T-helper 1 cell treated with Interleukin-12 subunit alpha and Interleukin-12 subunit beta and Interleukin-4 antibody, amounts not matched to agents 30 μg/mL and 1 μg/mL, for 36 hours (primary cell): Measurements from ENCODE around the gene CACNG1.
"Not testable (repeated sequence)": the region's sequence is repeated elsewhere in the genome, so short reads cannot be mapped to it uniquely, and the experiment has no call there.

ENCODE experiments used
- H3K27ac Mint-ChIP-seq: one replicate; pipeline ENCODE4 v1.8.0; 2021; ENCODE audit warnings: mild to moderate bottlenecking, mixed read lengths
- H3K27me3 Mint-ChIP-seq: one replicate; pipeline ENCODE4 v1.8.0; 2021; ENCODE audit warnings: low read depth, mixed read lengths
- H3K36me3 Mint-ChIP-seq: one replicate; pipeline ENCODE4 v1.8.0; 2021; ENCODE audit warnings: low read depth, mixed read lengths
- H3K4me1 Mint-ChIP-seq: one replicate; pipeline ENCODE4 v1.8.0; 2021; ENCODE audit warnings: low read depth, mixed read lengths
- H3K4me3 Mint-ChIP-seq: one replicate; pipeline ENCODE4 v1.8.0; 2021; ENCODE audit warnings: mild to moderate bottlenecking, moderate library complexity, mixed read lengths
- H3K9me3 Mint-ChIP-seq: one replicate; pipeline ENCODE4 v1.8.0; 2021; ENCODE audit warnings: mixed read lengths

The CACNG1 gene

GRCh38 chr17:67035131-67036083 is 8.9 kb upstream of the CACNG1 start:
- peaks cover 7% of the 10 kb centered on the region for H3K27me3 Mint-ChIP-seq
- H3K9me3 Mint-ChIP-seq, result no peaks in the 10 kb centered on the region
- no peaks in the 10 kb centered on the region for H3K4me1 Mint-ChIP-seq
- no peak overlapping the region for H3K4me3 Mint-ChIP-seq
- no peaks in the 10 kb centered on the region for H3K36me3 Mint-ChIP-seq
- H3K27ac Mint-ChIP-seq, result no peak overlapping the region

- Mint-ChIP-seq H3K27ac (no peak overlapping the region), H3K4me3 (no peak overlapping the region), H3K9me3 (no peaks in the 10 kb centered on the region), H3K36me3 (no peaks in the 10 kb centered on the region), H3K4me1 (no peaks in the 10 kb centered on the region), H3K27me3 (peaks cover 7% of the 10 kb centered on the region)
Measured at GRCh38 chr17:67038861-67039365, 5.4 kb upstream of the CACNG1 start.

GRCh38 chr17:67040652-67041051 is 3.7 kb upstream of the CACNG1 start:
- H3K36me3 Mint-ChIP-seq, result no peaks in the 10 kb centered on the region

GRCh38 chr17:67041119-67041518 is 3.2 kb upstream of the CACNG1 start:
- H3K4me1 Mint-ChIP-seq, H3K36me3 Mint-ChIP-seq, H3K27me3 Mint-ChIP-seq, H3K27ac Mint-ChIP-seq, H3K4me3 Mint-ChIP-seq, H3K9me3 Mint-ChIP-seq: not testable (repeated sequence)

More at GRCh38 chr17:67040652-67041051, 3.7 kb upstream of the CACNG1 start:
- H3K27me3 Mint-ChIP-seq, result peaks cover 7% of the 10 kb centered on the region
- no peak overlapping the region for H3K4me3 Mint-ChIP-seq
- H3K9me3 Mint-ChIP-seq, result no peaks in the 10 kb centered on the region
- H3K27ac Mint-ChIP-seq, result no peak overlapping the region
- H3K4me1 Mint-ChIP-seq, result no peaks in the 10 kb centered on the region

GRCh38 chr17:67041531-67041930 is 2.8 kb upstream of the CACNG1 start:
- Mint-ChIP-seq H3K4me1 (no peaks in the 10 kb centered on the region), H3K27ac (no peak overlapping the region), H3K36me3 (no peaks in the 10 kb centered on the region), H3K9me3 (no peaks in the 10 kb centered on the region), H3K4me3 (no peak overlapping the region), H3K27me3 (peaks cover 7% of the 10 kb centered on the region)

- Mint-ChIP-seq H3K9me3 (no peaks in the 10 kb centered on the region), H3K27ac (no peak overlapping the region), H3K36me3 (no peaks in the 10 kb centered on the region), H3K4me1 (no peaks in the 10 kb centered on the region), H3K27me3 (peaks cover 7% of the 10 kb centered on the region), H3K4me3 (no peak overlapping the region)
Measured at GRCh38 chr17:67041941-67042899, 2.1 kb upstream of the CACNG1 start.

- H3K9me3 Mint-ChIP-seq, result peaks cover 6% of the 10 kb centered on the region
- H3K27me3 Mint-ChIP-seq, result peaks cover 4% of the 10 kb centered on the region
- no peak overlapping the region for H3K4me3 Mint-ChIP-seq
- H3K4me1 Mint-ChIP-seq, result no peaks in the 10 kb centered on the region
- H3K36me3 Mint-ChIP-seq, result no peaks in the 10 kb centered on the region
- no peak overlapping the region for H3K27ac Mint-ChIP-seq
Measured at GRCh38 chr17:67043283-67043682, 1.1 kb upstream of the CACNG1 start.

- Mint-ChIP-seq H3K27me3 (no peaks in the 10 kb centered on the region), H3K36me3 (no peaks in the 10 kb centered on the region), H3K9me3 (peaks cover 14% of the 10 kb centered on the region), H3K4me3 (no peak overlapping the region), H3K4me1 (no peaks in the 10 kb centered on the region), H3K27ac (no peak overlapping the region)
Measured at GRCh38 chr17:67044940-67045339, 586 bp downstream of the CACNG1 start.

- H3K4me1 Mint-ChIP-seq, result no peaks in the 10 kb centered on the region
- peaks cover 14% of the 10 kb centered on the region for H3K9me3 Mint-ChIP-seq
Measured at GRCh38 chr17:67046398-67046797, 2.0 kb downstream of the CACNG1 start.

GRCh38 chr17:67047382-67047781 is 3.0 kb downstream of the CACNG1 start:
- no peak overlapping the region for H3K4me3 Mint-ChIP-seq
- no peaks in the 10 kb centered on the region for H3K27me3 Mint-ChIP-seq
- no peak overlapping the region for H3K27ac Mint-ChIP-seq
- no peaks in the 10 kb centered on the region for H3K36me3 Mint-ChIP-seq
- H3K9me3 Mint-ChIP-seq, result peaks cover 14% of the 10 kb centered on the region
- no peaks in the 10 kb centered on the region for H3K4me1 Mint-ChIP-seq

More at GRCh38 chr17:67046398-67046797, 2.0 kb downstream of the CACNG1 start:
- H3K36me3 Mint-ChIP-seq, result no peaks in the 10 kb centered on the region
- H3K4me3 Mint-ChIP-seq, result no peak overlapping the region
- H3K27me3 Mint-ChIP-seq, result no peaks in the 10 kb centered on the region
- H3K27ac Mint-ChIP-seq, result no peak overlapping the region

GRCh38 chr17:67049025-67049739 is 4.8 kb downstream of the CACNG1 start:
- Mint-ChIP-seq H3K36me3 (no peaks in the 10 kb centered on the region), H3K9me3 (peaks cover 14% of the 10 kb centered on the region), H3K4me3 (no peak overlapping the region), H3K27me3 (no peaks in the 10 kb centered on the region), H3K4me1 (no peaks in the 10 kb centered on the region), H3K27ac (no peak overlapping the region)

GRCh38 chr17:67050066-67050465 is 5.7 kb downstream of the CACNG1 start:
- H3K27me3 Mint-ChIP-seq, result no peaks in the 10 kb centered on the region
- peaks cover 14% of the 10 kb centered on the region for H3K9me3 Mint-ChIP-seq
- H3K27ac Mint-ChIP-seq, result no peak overlapping the region
- H3K4me1 Mint-ChIP-seq, result no peaks in the 10 kb centered on the region
- no peaks in the 10 kb centered on the region for H3K36me3 Mint-ChIP-seq
- no peak overlapping the region for H3K4me3 Mint-ChIP-seq

GRCh38 chr17:67050471-67051154 is 6.3 kb downstream of the CACNG1 start:
- Mint-ChIP-seq H3K27me3 (no peaks in the 10 kb centered on the region), H3K4me3 (no peak overlapping the region), H3K27ac (no peak overlapping the region), H3K36me3 (no peaks in the 10 kb centered on the region), H3K4me1 (no peaks in the 10 kb centered on the region), H3K9me3 (peaks cover 14% of the 10 kb centered on the region)
